Chondrocyte (in vitro differentiated cells): ENCODE data around the gene SPEG. TPM values are rescaled to one million over a fixed set of nuclear protein-coding genes. Genes with fewer than 3 reads are reported as not detected.
A peak's percentile ranks its signal among the peaks of the same experiment; 100 is the strongest.

Experiments used
- DNase-seq: peaks from one replicate; pipeline ENCODE4 v3.0.0; 2021; ENCODE audit warnings: mixed read lengths, low spot score
- H3K27ac Mint-ChIP-seq: one replicate; pipeline ENCODE4 v1.8.0; 2021; ENCODE audit warnings: mild to moderate bottlenecking, moderate library complexity, mixed read lengths; ENCODE audit not compliant: unreplicated experiment
- H3K27me3 Mint-ChIP-seq: 2 replicates; pipeline ENCODE4 v1.8.0; 2021; ENCODE audit warnings: low read depth, mixed read lengths
- H3K36me3 Mint-ChIP-seq: 2 replicates; pipeline ENCODE4 v1.8.0; 2021; ENCODE audit warnings: low read depth, mixed read lengths
- H3K4me1 Mint-ChIP-seq: 2 replicates; pipeline ENCODE4 v1.8.0; 2021; ENCODE audit warnings: low read depth, mild to moderate bottlenecking, mixed read lengths
- H3K4me3 Mint-ChIP-seq: one replicate; pipeline ENCODE4 v1.8.0; 2021; ENCODE audit warnings: mild to moderate bottlenecking, moderate library complexity, mixed read lengths; ENCODE audit not compliant: unreplicated experiment
- H3K9me3 Mint-ChIP-seq: 2 replicates; pipeline ENCODE4 v1.8.0; 2021; ENCODE audit warnings: low read depth, mixed read lengths
- total RNA-seq: library from RNA; stranded (reverse); gene quantifications from 3 replicates; pipeline ENCODE4 v1.2.1, GENCODE V29; 2021
- TF ChIP-seq, protein P1 (sequence below): fragments of 200-600 bp; sonication (generic); IDR thresholded peaks from 2 replicates; pipeline ENCODE4 v1.5.0; 2021; ENCODE audit warnings: antibody characterized with exemption, mild to moderate bottlenecking, moderate library complexity

The SPEG gene
- total RNA-seq, 1 donor from 2014 or later: 94.9 TPM

DNA sequence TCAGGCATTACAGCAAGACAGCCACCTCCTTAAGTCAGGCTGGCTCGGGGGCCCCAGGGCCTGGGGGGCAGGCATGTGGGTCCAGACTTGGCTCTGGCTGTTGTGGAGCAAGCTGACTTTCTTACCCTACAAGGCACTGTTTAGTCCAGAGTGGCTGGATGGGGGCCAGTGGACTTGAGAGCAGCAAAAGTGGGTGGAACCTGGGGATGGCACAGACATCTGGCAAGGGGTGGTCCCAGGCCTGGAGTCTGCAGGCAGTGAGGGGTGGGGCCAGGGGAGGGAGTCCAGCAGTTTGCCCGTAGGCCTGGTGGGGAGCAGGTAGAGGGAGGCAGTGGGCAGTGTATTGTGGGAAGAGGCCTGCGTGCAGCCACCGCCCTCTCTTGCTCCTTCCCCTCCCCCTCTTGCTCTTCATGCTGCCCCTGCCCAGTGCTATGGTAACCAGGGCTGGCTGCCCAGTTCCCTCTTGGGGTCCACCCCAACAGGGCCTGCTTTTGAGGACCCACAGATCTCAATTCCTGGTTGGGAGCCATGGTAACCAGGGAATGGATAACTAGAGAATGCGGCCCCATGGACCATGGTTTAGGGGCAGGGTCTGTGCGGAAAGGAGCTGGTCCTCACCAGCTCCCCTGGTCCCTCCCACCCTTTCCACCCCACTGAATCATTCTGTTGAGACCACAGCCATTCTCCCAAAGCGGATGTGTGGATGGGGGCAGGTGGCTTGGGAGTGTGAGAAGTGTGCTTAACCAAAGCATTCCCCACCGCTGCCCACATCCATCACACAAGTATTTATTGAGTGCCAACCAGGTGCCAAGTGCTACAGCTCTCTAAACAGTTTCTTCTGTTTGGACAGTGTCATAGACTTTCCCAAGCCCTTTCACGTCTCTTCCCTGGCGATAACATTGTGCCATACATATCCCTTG is 19.3 kb downstream of the SPEG start:
- H3K9me3 Mint-ChIP-seq: no peaks in the 10 kb centered on the region
- H3K36me3 Mint-ChIP-seq: peaks cover 13% of the 10 kb centered on the region
- H3K4me1 Mint-ChIP-seq: peaks cover 59% of the 10 kb centered on the region
- no peaks in the 10 kb centered on the region for H3K27me3 Mint-ChIP-seq
- no peak for DNase-seq
- no peak overlapping the region for H3K4me3 Mint-ChIP-seq
- TF ChIP-seq, protein P1, sequence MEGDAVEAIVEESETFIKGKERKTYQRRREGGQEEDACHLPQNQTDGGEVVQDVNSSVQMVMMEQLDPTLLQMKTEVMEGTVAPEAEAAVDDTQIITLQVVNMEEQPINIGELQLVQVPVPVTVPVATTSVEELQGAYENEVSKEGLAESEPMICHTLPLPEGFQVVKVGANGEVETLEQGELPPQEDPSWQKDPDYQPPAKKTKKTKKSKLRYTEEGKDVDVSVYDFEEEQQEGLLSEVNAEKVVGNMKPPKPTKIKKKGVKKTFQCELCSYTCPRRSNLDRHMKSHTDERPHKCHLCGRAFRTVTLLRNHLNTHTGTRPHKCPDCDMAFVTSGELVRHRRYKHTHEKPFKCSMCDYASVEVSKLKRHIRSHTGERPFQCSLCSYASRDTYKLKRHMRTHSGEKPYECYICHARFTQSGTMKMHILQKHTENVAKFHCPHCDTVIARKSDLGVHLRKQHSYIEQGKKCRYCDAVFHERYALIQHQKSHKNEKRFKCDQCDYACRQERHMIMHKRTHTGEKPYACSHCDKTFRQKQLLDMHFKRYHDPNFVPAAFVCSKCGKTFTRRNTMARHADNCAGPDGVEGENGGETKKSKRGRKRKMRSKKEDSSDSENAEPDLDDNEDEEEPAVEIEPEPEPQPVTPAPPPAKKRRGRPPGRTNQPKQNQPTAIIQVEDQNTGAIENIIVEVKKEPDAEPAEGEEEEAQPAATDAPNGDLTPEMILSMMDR: no peak
- peak overlapping the region; percentile 98 for H3K27ac Mint-ChIP-seq

DNA sequence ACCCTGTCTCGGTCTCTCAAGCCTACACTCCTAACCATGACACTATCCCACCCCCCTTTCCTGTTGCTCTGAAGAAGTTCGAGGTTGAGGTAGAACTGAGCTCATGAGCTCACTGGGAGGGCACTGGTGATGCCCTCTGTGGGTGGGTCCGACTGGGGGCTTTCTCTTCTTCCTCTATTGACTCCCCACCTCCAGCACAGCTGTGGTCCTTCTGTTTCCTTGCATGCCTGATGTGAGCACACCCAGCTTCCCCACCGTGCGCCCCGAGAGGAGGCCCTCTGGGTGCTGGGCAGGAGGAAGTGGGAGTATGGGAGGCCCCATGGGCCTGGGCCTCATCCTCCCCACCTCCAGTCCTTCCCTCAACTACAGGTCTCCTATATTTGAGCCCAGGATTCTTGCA is 20.9 kb downstream of the SPEG start:
- TF ChIP-seq, protein P1: no peak
- Mint-ChIP-seq H3K9me3 (no peaks in the 10 kb centered on the region), H3K4me3 (no peak overlapping the region), H3K27me3 (no peaks in the 10 kb centered on the region), H3K27ac (peak overlapping the region; percentile 41), H3K4me1 (peaks cover 67% of the 10 kb centered on the region), H3K36me3 (peaks cover 9% of the 10 kb centered on the region)
- no peak for DNase-seq

DNA sequence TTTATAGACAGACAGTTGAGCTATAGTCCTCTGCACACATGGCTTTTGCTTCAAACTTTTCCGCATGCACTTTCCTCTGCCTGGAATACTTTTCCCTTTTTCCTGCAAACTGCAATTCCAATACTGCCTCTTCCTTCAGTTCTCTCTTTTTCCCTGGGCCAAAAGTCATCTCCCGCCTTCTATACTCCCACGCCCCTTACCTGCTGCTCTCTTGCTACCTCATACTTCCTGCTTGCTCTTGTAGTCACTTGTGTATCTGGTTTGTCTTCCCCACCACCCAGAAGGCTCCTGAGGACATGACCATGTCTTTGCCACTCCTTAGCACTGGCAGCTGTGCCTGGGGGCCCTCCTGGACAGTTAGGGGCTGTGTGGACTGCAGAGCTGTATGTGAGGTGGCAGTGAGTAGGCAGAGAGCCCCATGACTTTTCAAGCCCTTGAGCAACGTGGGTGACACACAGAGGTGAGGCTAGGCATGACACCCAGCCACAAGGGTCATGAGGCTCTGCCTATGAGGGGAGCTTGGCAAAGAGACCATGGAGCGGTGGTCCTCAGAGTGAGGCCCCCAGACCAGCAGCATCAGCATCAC is 23.2 kb downstream of the SPEG start:
- H3K9me3 Mint-ChIP-seq: no peaks in the 10 kb centered on the region
- H3K4me3 Mint-ChIP-seq: no peak overlapping the region
- H3K36me3 Mint-ChIP-seq: peaks cover 15% of the 10 kb centered on the region
- peaks cover 57% of the 10 kb centered on the region for H3K4me1 Mint-ChIP-seq
- DNase-seq: peak; percentile 64
- H3K27ac Mint-ChIP-seq: peak overlapping the region; percentile 49
- H3K27me3 Mint-ChIP-seq: no peaks in the 10 kb centered on the region
- TF ChIP-seq, protein P1: no peak

DNA sequence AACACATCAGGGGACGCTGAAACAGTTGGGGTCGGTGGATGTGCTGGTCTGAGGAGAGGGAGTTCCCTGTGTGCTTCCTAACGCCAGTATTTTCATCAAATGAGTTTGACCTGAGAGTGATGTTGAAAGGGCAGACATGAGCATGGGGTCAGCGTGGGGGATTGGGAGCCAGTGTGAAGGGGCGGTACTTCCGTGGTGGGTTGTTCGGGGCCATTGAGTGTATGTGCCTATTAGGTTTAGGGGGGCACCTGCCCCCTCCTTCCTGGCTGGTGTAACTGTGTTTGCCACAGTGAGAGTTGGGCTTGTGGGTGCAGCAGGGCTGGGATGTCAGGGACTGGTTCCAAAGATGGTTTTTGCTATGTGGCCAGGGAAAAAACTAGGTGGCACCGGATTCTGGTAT is 24.4 kb downstream of the SPEG start:
- H3K27me3 Mint-ChIP-seq: no peaks in the 10 kb centered on the region
- TF ChIP-seq, protein P1: no peak
- DNase-seq: peak; percentile 59
- no peak overlapping the region for H3K4me3 Mint-ChIP-seq
- no peaks in the 10 kb centered on the region for H3K9me3 Mint-ChIP-seq
- peaks cover 46% of the 10 kb centered on the region for H3K4me1 Mint-ChIP-seq
- H3K36me3 Mint-ChIP-seq: peaks cover 17% of the 10 kb centered on the region
- peak overlapping the region; percentile 80 for H3K27ac Mint-ChIP-seq

DNA sequence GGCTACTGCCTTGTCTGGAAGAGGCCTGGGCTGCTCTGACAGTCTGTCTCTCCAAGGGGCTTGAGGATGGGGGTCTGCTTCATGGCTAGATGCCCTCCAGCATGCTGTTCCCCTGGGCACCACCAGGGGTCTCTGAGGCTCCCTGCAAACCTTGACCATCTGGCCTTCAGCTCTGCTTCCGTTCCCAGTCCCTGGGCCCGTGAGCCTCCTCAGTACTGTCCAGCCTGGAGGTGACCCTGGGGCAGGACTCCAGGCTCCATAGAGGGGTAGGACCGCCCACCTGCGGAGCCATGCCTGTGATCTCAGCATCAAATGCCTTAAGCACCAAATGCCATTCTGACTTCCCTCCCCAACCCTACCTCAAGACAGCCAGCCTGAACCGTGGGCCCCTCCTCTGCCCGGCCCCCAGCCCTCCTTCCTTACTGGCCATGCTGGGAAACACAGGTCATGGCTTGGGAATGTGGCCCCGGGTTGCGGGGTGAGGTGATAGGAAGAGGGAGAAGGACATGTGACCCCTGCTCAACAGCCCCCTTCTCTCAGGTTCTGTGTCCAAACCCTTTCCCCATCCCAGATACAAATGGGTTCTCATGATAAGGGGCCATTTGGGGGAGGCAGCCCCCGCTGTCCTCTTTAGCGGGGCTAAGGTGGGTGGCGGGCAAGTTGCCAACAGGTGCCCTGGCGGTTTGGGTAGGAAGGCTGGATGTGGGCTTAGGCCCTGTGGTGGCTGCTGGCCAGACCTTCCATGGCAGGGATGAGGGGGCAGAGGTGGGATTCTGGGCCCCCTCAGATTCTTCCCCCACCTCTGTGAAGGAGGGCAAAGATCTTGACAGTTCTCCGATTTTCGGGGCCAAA is 25.0 kb downstream of the SPEG start:
- no peaks in the 10 kb centered on the region for H3K27me3 Mint-ChIP-seq
- no peaks in the 10 kb centered on the region for H3K9me3 Mint-ChIP-seq
- peaks cover 39% of the 10 kb centered on the region for H3K4me1 Mint-ChIP-seq
- DNase-seq: peak; percentile 88
- H3K4me3 Mint-ChIP-seq: peak overlapping the region; percentile 57
- H3K27ac Mint-ChIP-seq: peak overlapping the region; percentile 91
- H3K36me3 Mint-ChIP-seq: peaks cover 16% of the 10 kb centered on the region
- TF ChIP-seq, protein P1: peak; percentile 87
